ENCODE measurements around the gene SPCS3.

DNA sequence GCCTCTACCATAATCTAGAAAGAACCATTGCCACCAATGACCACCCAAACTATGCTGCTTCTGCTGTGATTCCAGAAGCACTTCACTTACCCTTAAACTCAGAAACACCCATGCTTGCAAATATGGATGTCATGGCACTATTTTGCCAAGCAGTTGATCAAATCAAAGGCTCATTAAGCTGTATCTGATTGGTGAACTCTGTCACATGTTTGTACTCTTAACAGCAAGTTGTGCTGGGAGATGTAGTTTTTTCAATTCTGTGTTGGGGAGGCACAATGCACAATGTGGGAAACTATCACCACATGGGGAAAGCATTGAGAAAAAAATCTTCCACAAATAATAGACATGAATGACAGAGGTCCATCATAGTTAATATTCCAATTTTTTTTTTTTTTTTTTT is 19.2 kb upstream of the SPCS3 start:
- TF ChIP-seq GATA2 (IDR thresholded peaks at IDR 0.05; ENCODE audit: low read depth, low read length) (no peak), GATA3 (IDR thresholded peaks at IDR 0.05; ENCODE audit: low read depth, low read length) (no peak)

Measured in SH-SY5Y (cell line).